ENCODE data around the gene GPR35. TPM values are rescaled to one million over a fixed set of nuclear protein-coding genes. Genes with fewer than 3 reads are reported as not detected.

GPR35 gene
- total and polyA plus RNA-seq, 2 of the 13 experiments (the other 11 are each of a cell fraction or from before 2014, with no cell fraction given), result 27.1 to 44.2 TPM

DNA sequence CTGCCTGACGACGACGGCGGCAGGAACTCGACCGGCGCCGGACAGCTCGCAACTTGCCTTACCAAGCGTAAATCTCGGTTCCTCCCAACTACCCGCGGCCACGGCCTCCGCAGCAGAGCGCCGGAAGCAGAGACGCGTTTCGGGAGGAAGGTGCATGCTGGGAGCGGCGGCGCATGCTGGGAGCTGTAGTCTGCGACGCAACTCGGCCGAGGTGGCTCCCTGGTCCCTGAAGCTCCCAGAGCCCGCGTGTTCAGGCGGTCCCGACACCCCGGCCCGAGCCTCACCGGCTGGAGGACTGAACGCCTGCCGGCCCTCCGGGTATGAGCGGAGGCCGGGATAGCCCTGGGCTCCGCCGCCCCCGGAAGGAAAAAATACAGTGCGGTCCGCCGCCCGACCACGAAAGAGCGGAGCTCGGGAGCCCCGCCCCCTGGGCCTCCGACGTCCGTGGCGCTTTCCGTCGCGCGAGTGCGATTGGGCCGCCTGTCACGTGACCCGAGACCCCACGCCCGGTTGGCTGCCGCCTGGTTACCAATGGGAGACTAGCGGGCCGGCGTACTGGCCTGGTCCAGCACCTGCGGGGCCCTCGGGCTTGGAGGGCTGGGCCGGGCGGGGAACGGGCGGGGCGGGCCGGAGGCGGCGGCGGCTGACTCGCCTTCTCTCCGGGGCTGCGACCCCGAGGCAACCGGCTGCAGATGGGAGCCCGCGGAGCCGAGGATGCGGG, 38.9 kb upstream of the GPR35 start, which contains the start of gene CAPN10 (continued):
- TF ChIP-seq HDAC6 (IDR thresholded peaks at IDR 0.05; ENCODE audit: low read depth, low read length) (no peak), SP5 (CRISPR knock-in tag; IDR thresholded peaks at IDR 0.05; ENCODE audit: borderline replicate concordance, low read depth) (peak; percentile 4; the same call in 1 of the 2 replicates), MTA3 (CRISPR knock-in tag; IDR thresholded peaks at IDR 0.05) (no peak), ZFP41 (CRISPR knock-in tag; IDR thresholded peaks at IDR 0.05; ENCODE audit: borderline replicate concordance) (0 out of 2 replicates have a peak, but pooled peaks have one; percentile 87), ZBTB7A (CRISPR knock-in tag; IDR thresholded peaks at IDR 0.05) (no peak), NFKBIZ (CRISPR knock-in tag; IDR thresholded peaks at IDR 0.05) (no peak; the same call in 1 of the 2 replicates), POLR2AphosphoS5 (IDR thresholded peaks at IDR 0.05; ENCODE audit: low read depth, low read length) (peak; percentile 87), ZNF136 (CRISPR knock-in tag; IDR thresholded peaks at IDR 0.05; ENCODE audit: low read depth) (peak; percentile 80; the same call in 1 of the 2 replicates), MYC (CRISPR knock-in tag; IDR thresholded peaks at IDR 0.05; ENCODE audit: borderline replicate concordance) (peak; percentile 87), CREB1 (IDR thresholded peaks at IDR 0.05) (peak; percentile 81), CREB1 (CRISPR knock-in tag; IDR thresholded peaks at IDR 0.05) (peak; percentile 92), MZF1 (CRISPR knock-in tag; IDR thresholded peaks at IDR 0.05; ENCODE audit: borderline replicate concordance) (no peak), TARDBP (CRISPR knock-in tag; IDR thresholded peaks at IDR 0.05) (peak; percentile 84), KMT2B (CRISPR knock-in tag; IDR thresholded peaks at IDR 0.05) (peak; percentile 82; the same call in 1 of the 2 replicates), JDP2 (CRISPR knock-in tag; IDR thresholded peaks at IDR 0.05; ENCODE audit: borderline replicate concordance) (peak; percentile 41; the same call in 1 of the 2 replicates), HMG20A (CRISPR knock-in tag; IDR thresholded peaks at IDR 0.05; ENCODE audit: borderline replicate concordance) (no peak), CBX5 (CRISPR knock-in tag; IDR thresholded peaks at IDR 0.05; ENCODE audit: borderline replicate concordance) (peak; percentile 59; the same call in 1 of the 2 replicates), BCL6 (CRISPR knock-in tag; IDR thresholded peaks at IDR 0.05) (peak; percentile 59; the same call in 1 of the 2 replicates), AGO2 (optimal IDR thresholded peaks at IDR 0.05; ENCODE audit: low read depth, low read length) (peak; percentile 91), CEBPB (IDR thresholded peaks at IDR 0.05; ENCODE audit: borderline replicate concordance, low read depth, low read length) (no peak), ZNF616 (CRISPR knock-in tag; IDR thresholded peaks at IDR 0.05; ENCODE audit: low read depth) (0 out of 2 replicates have a peak, but pooled peaks have one; percentile 17), MEIS2 (CRISPR knock-in tag; IDR thresholded peaks at IDR 0.05) (no peak; the same call in 1 of the 2 replicates), ZNF749 (CRISPR knock-in tag; IDR thresholded peaks at IDR 0.05; ENCODE audit: borderline replicate concordance) (no peak), MIER2 (CRISPR knock-in tag; IDR thresholded peaks at IDR 0.05) (0 out of 2 replicates have a peak, but pooled peaks have one; percentile 23), NCOR1 (IDR thresholded peaks at IDR 0.05; ENCODE audit: borderline replicate concordance, low read length) (no peak), HOXA5 (CRISPR knock-in tag; IDR thresholded peaks at IDR 0.05) (no peak; the same call in 1 of the 2 replicates), ZNF496 (CRISPR knock-in tag; IDR thresholded peaks at IDR 0.05; ENCODE audit: insufficient replicate concordance) (no peak)
- TF ChIP-seq, protein P1, sequence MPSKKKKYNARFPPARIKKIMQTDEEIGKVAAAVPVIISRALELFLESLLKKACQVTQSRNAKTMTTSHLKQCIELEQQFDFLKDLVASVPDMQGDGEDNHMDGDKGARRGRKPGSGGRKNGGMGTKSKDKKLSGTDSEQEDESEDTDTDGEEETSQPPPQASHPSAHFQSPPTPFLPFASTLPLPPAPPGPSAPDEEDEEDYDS (CRISPR knock-in tag; IDR thresholded peaks at IDR 0.05), result peak; percentile 62; the same call in 1 of the 2 replicates
- TF ChIP-seq, protein P2, sequence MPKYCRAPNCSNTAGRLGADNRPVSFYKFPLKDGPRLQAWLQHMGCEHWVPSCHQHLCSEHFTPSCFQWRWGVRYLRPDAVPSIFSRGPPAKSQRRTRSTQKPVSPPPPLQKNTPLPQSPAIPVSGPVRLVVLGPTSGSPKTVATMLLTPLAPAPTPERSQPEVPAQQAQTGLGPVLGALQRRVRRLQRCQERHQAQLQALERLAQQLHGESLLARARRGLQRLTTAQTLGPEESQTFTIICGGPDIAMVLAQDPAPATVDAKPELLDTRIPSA (CRISPR knock-in tag; IDR thresholded peaks at IDR 0.05; ENCODE audit: borderline replicate concordance), result no peak
- TF ChIP-seq, protein P3, sequence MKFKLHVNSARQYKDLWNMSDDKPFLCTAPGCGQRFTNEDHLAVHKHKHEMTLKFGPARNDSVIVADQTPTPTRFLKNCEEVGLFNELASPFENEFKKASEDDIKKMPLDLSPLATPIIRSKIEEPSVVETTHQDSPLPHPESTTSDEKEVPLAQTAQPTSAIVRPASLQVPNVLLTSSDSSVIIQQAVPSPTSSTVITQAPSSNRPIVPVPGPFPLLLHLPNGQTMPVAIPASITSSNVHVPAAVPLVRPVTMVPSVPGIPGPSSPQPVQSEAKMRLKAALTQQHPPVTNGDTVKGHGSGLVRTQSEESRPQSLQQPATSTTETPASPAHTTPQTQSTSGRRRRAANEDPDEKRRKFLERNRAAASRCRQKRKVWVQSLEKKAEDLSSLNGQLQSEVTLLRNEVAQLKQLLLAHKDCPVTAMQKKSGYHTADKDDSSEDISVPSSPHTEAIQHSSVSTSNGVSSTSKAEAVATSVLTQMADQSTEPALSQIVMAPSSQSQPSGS (CRISPR knock-in tag; IDR thresholded peaks at IDR 0.05), result no peak; the same call in 1 of the 2 replicates
